HepG2 (cell line): ENCODE measurements around the gene TMEM214. TPM values are rescaled to one million over a fixed set of nuclear protein-coding genes. Genes with fewer than 3 reads are reported as not detected.
A peak's percentile ranks its signal among the peaks of the same experiment; 100 is the strongest.

Experiments
- ATF6 ChIP-seq: sonication (generic); formaldehyde crosslinking; conservative IDR thresholded peaks from 2 replicates; pipeline ENCODE4 v1.4.0; 2020; ENCODE audit warnings: missing genetic modification reagents
- CREB1 ChIP-seq, 2 experiments: fragments of 450-650 bp in 1 of 2; IDR thresholded peaks; 2 replicates each; pipeline ENCODE4 v1.6.1; 2016 to 2017; ENCODE audit warnings: control low read depth in 1 of 2, mild to moderate bottlenecking in 1 of 2, missing compliant biosample characterization in 1 of 2, missing genetic modification characterization in 1 of 2
- CREM ChIP-seq, 2 experiments: sonication (generic) in 1 of 2; formaldehyde crosslinking in 1 of 2; IDR thresholded peaks; 2 replicates each; pipeline versions ENCODE4 v1.4.0 to v1.6.1; 2016 to 2020; ENCODE audit warnings: antibody characterized with exemption in 1 of 2, mild to moderate bottlenecking in 1 of 2, missing genetic modification reagents in 1 of 2
- DMTF1 ChIP-seq: sonication (generic); formaldehyde crosslinking; IDR thresholded peaks from 2 replicates; pipeline ENCODE4 v1.4.0; 2020; ENCODE audit warnings: mild to moderate bottlenecking, missing genetic modification reagents
- HDAC2 ChIP-seq: sonication (generic); formaldehyde crosslinking; IDR thresholded peaks from 2 replicates; pipeline ENCODE4 v1.4.0; 2020; ENCODE audit warnings: missing genetic modification reagents
- KLF15 ChIP-seq: sonication (generic); formaldehyde crosslinking; IDR thresholded peaks from 2 replicates; pipeline ENCODE4 v1.8.1; 2023; ENCODE audit warnings: borderline replicate concordance, mild to moderate bottlenecking, inconsistent platforms, missing genetic modification reagents, mixed read lengths
- MYC ChIP-seq: sonication (generic); formaldehyde crosslinking; IDR thresholded peaks from 2 replicates; pipeline ENCODE4 v1.9.0; 2021; ENCODE audit warnings: missing genetic modification reagents, borderline replicate concordance
- NR2C2 ChIP-seq: sonication (generic); formaldehyde crosslinking; IDR thresholded peaks from 2 replicates; pipeline ENCODE4 v1.4.0; 2020; ENCODE audit warnings: missing genetic modification reagents, mild to moderate bottlenecking, moderate library complexity, borderline replicate concordance
- NR2F6 ChIP-seq, 2 experiments: IDR thresholded peaks; 2 replicates each; pipeline ENCODE4 v1.6.1; 2016; ENCODE audit warnings: antibody characterized with exemption in 1 of 2, mild to moderate bottlenecking in 1 of 2
- ZNF10 ChIP-seq: sonication (generic); formaldehyde crosslinking; IDR thresholded peaks from 2 replicates; pipeline ENCODE4 v1.4.0; 2020; ENCODE audit warnings: mild to moderate bottlenecking, low read depth, missing genetic modification reagents, borderline replicate concordance
- ZNF414 ChIP-seq: sonication (generic); formaldehyde crosslinking; IDR thresholded peaks from 2 replicates; pipeline ENCODE4 v1.5.0; 2020; ENCODE audit warnings: missing genetic modification reagents
- ZNF720 ChIP-seq: sonication (generic); formaldehyde crosslinking; IDR thresholded peaks from 2 replicates; pipeline ENCODE4 v1.4.0; 2020; ENCODE audit warnings: missing genetic modification reagents
- ZNF781 ChIP-seq: sonication (generic); formaldehyde crosslinking; IDR thresholded peaks from 2 replicates; pipeline ENCODE4 v1.5.1; 2020; ENCODE audit warnings: borderline replicate concordance, mild to moderate bottlenecking, missing genetic modification reagents; ENCODE audit errors: not compliant biosample characterization
- polyA plus RNA-seq, 8 experiments: library from polyadenylated mRNA; depleted of rRNA in 3 of 8; stranded (reverse) in 7 of 8; unstranded in 1 of 8; fragments of >200 nt; fragmentation: Illumina TruSeq in 4 of 8; extraction: Trizol in 4 of 8; gene quantifications; 2 replicates each; pipeline versions ENCODE4 v1.2.1 to v1.2.3, GENCODE V29; 2011 to 2016; ENCODE audit warnings: low read depth in 4 of 8, missing spikeins in 1 of 8, mixed read lengths in 1 of 8; ENCODE audit not compliant: insufficient read depth in 1 of 8
- total RNA-seq, 5 experiments: library from RNA; depleted of rRNA; stranded (reverse); fragments of >200 nt; fragmentation: Illumina TruSeq; extraction: Trizol; gene quantifications; 2 replicates each; pipeline ENCODE4 v1.2.3, GENCODE V29; 2016; ENCODE audit warnings: low read depth in 1 of 5
- TF ChIP-seq, protein P1 (sequence below): sonication (generic); formaldehyde crosslinking; IDR thresholded peaks from 2 replicates; pipeline ENCODE4 v1.4.0; 2020; ENCODE audit warnings: mild to moderate bottlenecking, missing genetic modification reagents

Gene TMEM214
- total and polyA plus RNA-seq, 2 of the 13 experiments (the other 11 are each of a cell fraction or from before 2014, with no cell fraction given): 58.3 to 132 TPM

GRCh38 chr2:27032495-27033252 is at the start of gene TMEM214 (continued):
- TF ChIP-seq ATF6 (CRISPR knock-in tag) (no peak), KLF15 (CRISPR knock-in tag) (peak; percentile 83), ZNF781 (CRISPR knock-in tag) (no peak), CREB1 (IDR thresholded peaks at IDR 0.05) (no peak), CREB1 (CRISPR knock-in tag; IDR thresholded peaks at IDR 0.05) (peak; percentile 25; the same call in 1 of the 2 replicates), MYC (peak; percentile 92; the same call in 1 of the 2 replicates), NR2C2 (CRISPR knock-in tag) (peak; percentile 80), NR2F6 (IDR thresholded peaks at IDR 0.05) (no peak), NR2F6 (CRISPR knock-in tag; IDR thresholded peaks at IDR 0.05) (peak; percentile 6; the same call in 1 of the 2 replicates), ZNF720 (CRISPR knock-in tag) (no peak), ZNF10 (CRISPR knock-in tag) (no peak), CREM (IDR thresholded peaks at IDR 0.05) (peak; percentile 61), CREM (CRISPR knock-in tag; IDR thresholded peaks at IDR 0.05) (no peak), DMTF1 (CRISPR knock-in tag) (no peak), ZNF414 (peak; percentile 34; the same call in 1 of the 2 replicates), HDAC2 (no peak)
- TF ChIP-seq, protein P1, sequence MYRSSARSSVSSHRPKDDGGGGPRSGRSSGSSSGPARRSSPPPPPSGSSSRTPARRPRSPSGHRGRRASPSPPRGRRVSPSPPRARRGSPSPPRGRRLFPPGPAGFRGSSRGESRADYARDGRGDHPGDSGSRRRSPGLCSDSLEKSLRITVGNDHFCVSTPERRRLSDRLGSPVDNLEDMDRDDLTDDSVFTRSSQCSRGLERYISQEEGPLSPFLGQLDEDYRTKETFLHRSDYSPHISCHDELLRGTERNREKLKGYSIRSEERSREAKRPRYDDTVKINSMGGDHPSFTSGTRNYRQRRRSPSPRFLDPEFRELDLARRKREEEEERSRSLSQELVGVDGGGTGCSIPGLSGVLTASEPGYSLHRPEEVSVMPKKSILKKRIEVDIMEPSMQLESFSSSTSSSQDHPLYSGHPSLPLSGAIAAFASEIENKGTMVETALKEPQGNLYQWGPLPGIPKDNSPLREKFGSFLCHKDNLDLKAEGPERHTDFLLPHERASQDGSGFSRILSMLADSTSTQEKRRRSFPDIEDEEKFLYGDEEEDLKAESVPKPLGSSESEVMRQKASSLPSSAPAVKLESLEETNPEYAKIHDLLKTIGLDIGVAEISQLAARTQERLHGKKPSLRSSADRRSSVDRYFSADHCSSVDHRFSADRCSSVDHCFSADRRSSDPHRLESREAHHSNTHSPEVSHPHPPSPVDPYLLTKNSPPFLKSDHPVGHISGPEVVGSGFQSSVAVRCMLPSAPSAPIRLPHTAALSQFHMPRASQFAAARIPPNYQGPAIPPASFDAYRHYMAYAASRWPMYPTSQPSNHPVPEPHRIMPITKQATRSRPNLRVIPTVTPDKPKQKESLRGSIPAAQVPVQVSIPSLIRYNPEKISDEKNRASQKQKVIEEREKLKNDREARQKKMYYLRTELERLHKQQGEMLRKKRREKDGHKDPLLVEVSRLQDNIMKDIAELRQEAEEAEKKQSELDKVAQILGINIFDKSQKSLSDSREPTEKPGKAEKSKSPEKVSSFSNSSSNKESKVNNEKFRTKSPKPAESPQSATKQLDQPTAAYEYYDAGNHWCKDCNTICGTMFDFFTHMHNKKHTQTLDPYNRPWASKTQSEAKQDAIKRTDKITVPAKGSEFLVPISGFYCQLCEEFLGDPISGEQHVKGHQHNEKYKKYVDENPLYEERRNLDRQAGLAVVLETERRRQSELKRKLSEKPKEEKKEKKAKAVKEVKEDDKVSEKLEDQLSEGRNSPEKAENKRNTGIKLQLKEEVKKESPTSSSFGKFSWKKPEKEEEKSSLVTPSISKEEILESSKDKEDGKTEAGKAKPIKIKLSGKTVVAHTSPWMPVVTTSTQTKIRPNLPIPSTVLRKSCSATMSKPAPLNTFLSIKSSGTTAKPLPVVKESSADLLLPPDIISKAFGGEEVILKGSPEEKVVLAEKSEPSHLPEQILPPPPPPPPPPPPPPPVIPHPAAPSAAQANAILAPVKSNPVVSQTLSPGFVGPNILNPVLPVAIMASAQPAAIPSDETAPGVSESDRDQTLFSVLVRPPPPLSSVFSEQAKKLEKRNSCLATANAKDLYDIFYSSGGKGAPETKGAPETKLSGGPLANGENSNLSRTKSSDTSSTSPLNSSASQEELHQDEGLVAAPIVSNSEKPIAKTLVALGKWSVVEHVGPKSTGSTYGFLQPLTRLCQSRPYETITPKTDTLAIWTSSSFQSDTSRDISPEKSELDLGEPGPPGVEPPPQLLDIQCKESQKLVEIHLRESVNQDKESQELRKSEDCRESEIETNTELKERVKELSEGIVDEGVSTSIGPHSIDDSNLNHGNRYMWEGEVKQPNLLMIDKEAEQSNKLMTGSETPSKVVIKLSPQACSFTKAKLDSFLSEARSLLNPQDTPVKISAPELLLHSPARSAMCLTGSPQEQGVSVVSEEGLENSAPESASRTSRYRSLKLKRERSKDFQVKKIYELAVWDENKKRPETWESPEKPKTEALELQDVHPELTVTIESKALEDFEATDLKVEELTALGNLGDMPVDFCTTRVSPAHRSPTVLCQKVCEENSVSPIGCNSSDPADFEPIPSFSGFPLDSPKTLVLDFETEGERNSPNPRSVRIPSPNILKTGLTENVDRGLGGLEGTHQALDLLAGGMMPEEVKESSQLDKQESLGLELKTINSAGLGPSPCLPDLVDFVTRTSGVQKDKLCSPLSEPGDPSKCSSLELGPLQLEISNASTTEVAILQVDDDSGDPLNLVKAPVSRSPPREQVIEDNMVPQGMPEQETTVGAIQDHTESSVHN (CRISPR knock-in tag): peak; percentile 76; the same call in 1 of the 2 replicates
